Loucy (cell line): ENCODE data around the gene RSPO4.

Source experiments
- CTCF ChIP-seq: fragments of 200-600 bp; sonication (generic); conservative IDR thresholded peaks from 2 replicates; pipeline ENCODE4 v1.5.1; 2014; ENCODE audit warnings: mild to moderate bottlenecking, antibody characterized with exemption, low read length
- EZH2phosphoT487 ChIP-seq: fragments of 200-600 bp; IDR thresholded peaks from 2 replicates; pipeline ENCODE4 v1.6.1; 2018; ENCODE audit warnings: antibody characterized with exemption, mild to moderate bottlenecking, moderate library complexity, borderline replicate concordance

- TF ChIP-seq CTCF (no peak), EZH2phosphoT487 (no peak)
Observed at GRCh38 chr20:1020614-1021013, 18.5 kb upstream of the RSPO4 start.
